Activated CD4-positive, CD25-positive, alpha-beta regulatory T cell treated with anti-CD3 and anti-CD28 coated beads, Interleukin-2, amount 50 U/mL, for 16 hours (primary cell): ENCODE data around the gene RASSF9.

Experiments used
- DNase-seq: peaks from one replicate; pipeline ENCODE4 v3.0.0-alpha.2; 2020; ENCODE audit warnings: low read depth, low spot score

RASSF9 gene

DNA sequence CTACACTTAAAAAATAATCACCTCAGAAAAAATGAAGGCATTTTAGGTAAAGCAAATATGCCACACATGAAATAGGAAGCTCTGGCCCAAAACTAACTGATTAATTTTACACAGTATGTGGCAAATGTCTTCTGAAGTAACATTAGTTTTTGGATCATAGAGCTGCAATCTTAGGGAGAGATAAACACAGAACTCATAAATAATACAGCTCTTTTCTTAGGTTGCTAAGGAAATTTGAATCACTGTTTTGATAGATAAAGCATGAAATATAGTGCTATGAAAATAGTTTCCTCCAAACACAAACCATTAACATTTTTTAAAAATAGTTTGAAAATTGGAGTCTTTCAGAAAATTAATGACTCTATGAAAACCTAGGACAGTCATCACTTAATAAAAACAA lies 15.0 kb downstream of the RASSF9 start:
- no peak for DNase-seq

GRCh38 chr12:85820101-85820500 lies 16.1 kb downstream of the RASSF9 start:
- no peak for DNase-seq

DNA sequence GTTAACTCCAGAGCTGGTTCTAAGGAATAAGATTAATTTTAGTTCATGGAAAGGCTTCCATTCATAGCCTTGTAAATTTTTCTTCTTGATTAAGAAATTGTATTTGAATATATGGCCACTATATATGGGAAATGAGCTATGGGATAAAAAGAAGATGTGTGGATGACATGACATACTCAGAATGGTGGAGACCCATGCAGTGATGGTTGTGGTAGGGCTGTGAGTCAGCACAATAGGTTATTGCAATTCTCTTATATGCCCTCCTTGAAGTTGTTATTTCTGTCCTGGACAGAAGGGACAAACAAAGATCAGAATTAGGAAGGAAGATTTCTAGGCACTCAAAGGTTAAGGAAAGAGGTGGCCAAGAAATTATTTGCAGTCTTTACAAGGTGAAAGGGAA lies 21.5 kb downstream of the RASSF9 start:
- DNase-seq = no peak

DNA sequence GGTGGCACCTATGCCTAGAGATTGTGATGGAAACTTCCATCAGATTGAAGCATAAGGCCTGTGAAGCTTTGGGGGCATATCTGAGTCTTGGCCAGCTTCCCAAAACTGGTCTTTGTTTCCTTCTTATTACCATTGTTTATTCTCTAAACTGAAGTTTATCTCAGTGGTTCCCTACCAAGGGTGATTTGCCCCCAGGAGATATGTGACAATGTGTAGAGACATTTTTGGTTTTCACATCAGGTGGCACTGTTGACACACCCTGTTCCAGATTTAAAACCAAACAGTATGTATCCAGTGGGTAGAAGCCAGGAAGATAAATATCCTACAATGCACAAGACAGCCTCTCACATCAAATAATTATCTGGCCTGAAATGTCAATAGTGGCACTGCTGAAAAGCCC lies 22.1 kb downstream of the RASSF9 start:
- DNase-seq = no peak

DNA sequence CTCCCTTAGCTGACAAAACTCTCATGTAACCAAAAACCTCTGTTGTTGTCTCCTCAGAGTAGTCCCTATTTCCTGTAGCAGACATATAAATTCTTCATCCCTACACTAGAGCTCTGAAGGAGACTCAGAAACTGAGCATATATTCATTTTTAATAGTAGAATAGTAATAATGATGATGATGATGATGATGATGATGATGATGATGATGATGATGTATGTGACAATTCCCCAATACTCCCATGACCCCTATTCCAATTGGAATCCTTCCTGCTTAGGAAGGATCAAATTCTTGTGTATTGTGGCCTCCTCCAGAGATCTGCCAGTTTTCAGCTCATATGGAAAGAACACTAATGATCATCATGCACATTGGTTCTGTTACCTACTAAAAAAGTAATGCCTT lies 26.7 kb downstream of the RASSF9 start:
- DNase-seq = no peak

DNA sequence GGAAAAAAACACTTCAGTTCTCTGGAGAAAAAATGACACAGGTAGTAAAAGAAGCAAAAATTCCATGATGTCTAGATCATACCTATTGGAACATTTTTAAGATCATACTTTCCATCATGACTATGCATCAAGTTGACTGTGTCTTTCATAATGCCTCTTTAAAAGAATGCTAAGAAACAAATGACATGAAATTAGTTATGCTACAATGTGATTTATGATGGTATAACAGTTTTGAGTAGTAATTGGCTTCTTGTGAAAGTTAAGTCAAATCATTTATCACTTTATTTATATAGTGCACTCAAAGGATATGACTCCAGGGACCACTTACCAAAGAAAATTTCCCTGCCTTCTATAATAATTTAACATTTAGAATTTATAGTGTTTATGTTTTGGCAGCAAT lies 28.5 kb downstream of the RASSF9 start:
- no peak for DNase-seq

DNA sequence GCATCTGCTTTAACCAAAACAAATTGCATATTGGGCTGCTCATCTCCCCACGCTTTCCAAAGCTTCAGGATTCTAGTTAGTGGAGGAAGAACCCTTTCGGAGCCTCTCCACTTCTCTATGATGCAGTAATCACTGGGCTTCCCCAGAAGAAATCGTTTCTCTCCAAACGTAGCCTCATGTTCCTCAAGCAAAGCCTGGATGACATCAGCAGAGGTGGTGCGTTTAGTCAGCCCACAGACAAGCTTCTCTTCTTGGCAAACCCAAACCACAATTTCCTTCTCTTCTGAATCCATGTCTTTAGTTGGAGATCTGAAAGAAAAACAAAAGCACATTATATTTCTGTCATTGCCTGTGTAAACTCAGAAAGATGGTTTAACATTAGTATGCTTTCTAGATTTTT lies 30.6 kb downstream of the RASSF9 start:
- DNase-seq = no peak

DNA sequence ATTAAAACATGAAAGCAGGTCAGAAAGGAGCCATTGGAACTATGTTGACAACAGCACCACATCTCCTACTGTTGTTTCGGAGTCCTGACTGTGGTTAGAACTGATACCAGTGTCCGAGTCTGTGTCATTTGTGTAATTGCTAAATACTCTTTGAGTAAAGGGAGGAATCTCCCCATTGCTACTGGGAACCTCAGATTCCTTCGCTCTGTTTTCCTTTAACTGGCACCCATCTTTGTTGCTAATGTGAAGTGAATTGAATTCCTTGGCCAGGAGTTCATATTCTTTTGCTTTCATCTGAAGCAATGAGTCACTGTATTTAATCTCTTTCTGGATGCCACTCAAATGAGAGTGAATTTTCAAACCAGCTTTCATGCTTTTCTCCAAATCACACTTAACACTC lies 31.5 kb downstream of the RASSF9 start:
- no peak for DNase-seq

GRCh38 chr12:85803923-85804322 lies 32.3 kb downstream of the RASSF9 start:
- no peak for DNase-seq

DNA sequence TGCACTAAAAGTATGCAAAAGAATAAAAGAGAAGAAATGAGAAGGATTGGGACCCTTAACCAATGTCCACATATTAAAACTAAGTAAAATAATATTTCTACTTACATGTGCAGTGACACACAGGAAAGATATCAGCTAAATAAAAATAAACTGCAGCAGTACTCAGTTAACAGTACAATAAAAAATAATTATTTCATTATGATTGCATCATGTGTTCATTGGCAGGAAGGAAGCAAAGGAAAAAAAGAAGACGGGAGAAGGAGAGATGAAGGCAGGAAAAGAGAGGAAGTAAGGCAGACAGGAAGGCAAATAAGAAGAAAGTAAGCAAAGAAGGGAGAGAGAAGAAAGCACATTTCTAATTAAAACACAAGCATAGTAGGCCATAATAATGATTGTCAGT lies 33.0 kb downstream of the RASSF9 start:
- DNase-seq = no peak

GRCh38 chr12:85798122-85798521 lies 38.1 kb downstream of the RASSF9 start:
- DNase-seq = no peak

DNA sequence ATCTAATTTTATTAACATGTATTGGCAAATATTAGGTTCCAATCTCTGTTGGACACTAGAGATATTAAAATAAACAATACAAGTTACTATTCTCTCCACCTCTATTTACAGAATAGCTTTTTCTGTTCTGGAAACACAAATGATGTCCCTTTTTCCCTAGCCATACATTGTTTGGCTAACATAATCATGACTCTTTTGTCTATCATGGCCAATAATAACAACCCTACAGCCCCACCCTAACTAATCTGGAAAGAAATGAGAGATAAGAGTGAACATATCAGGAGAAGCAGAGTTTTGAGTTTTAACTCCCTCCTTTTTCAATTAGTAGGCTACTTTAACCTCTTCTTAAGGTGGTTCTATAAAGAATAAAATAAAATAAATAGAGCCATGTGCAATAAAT lies 40.2 kb downstream of the RASSF9 start:
- DNase-seq = no peak

- DNase-seq = no peak
These were observed 41.7 kb downstream of the RASSF9 start for GRCh38 chr12:85794531-85794930.

DNA sequence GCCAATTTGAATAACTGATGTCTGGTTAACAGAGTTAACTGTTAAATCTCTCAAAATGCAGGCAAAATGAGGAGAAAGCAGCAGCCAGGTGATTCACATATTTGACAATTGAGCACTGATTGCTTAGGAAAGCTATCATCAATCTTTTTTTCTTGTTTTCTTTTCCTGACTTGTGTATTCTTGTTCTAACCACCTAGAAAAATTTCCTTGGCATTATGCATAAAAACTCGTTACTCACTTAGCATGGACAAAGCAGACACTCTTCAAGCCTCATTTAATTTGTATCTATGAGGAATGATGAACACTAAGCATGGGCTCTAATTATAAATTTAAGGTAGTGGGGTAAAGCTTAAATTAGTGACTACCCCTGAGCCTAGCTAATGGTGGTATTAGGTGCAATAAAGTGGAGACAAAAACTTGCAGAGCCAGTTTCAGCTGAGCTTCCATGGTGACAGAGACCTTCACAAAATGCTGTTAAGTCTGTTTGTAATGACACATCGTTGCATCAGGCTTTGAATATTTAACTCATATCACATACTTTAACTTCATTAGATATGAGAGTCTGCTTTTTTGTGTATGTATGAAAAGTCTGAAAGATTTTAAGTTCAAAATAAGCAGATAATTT lies 52.0 kb downstream of the RASSF9 start:
- no peak for DNase-seq

GRCh38 chr12:85782711-85783110 lies 53.5 kb downstream of the RASSF9 start:
- DNase-seq = no peak

- no peak for DNase-seq
These were observed 54.4 kb downstream of the RASSF9 start for GRCh38 chr12:85781766-85782165.

- DNase-seq = no peak
These were observed 56.4 kb downstream of the RASSF9 start for GRCh38 chr12:85779768-85780167.

- no peak for DNase-seq
These were observed 61.1 kb downstream of the RASSF9 start for GRCh38 chr12:85775091-85775490.

- DNase-seq = no peak
These were observed 70.7 kb downstream of the RASSF9 start for GRCh38 chr12:85765453-85765869.

- no peak for DNase-seq
These were observed 76.6 kb downstream of the RASSF9 start for GRCh38 chr12:85759623-85760022.

GRCh38 chr12:85759091-85759490 lies 77.1 kb downstream of the RASSF9 start:
- DNase-seq = no peak

DNA sequence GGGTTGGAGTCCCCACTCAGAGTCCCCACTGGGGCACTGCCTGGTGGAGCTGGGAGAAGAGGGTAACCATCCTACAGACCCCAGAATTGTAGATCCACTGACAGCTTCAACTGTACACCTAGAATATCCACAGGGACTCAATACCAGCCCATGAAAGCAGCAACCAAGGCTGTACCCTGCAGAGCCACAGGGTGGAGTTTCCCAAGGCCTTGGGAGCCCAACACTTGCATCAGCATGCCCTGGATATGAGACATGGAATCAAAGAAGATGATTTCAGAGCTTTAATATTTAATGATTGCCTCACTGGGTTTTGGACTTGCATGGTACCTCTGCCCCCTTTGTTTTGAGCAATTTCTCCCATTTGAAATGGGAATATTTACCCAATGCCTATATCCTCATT lies 80.4 kb downstream of the RASSF9 start:
- DNase-seq = no peak
